GM23248 (cell line): ENCODE measurements around the gene EGLN2.
"Not testable (repeated sequence)": the region's sequence is repeated elsewhere in the genome, so short reads cannot be mapped to it uniquely, and the experiment has no call there.

Experiments used
- EZH2 ChIP-seq: fragments of 200-600 bp; sonication (generic); IDR thresholded peaks from 2 replicates; pipeline ENCODE4 v1.6.1; 2018; ENCODE audit warnings: antibody characterized with exemption, mild to moderate bottlenecking; ENCODE audit not compliant: insufficient read depth, poor library complexity, severe bottlenecking
- EZH2phosphoT487 ChIP-seq: fragments of 200-600 bp; sonication (generic); IDR thresholded peaks from 2 replicates; pipeline ENCODE4 v1.6.1; 2018; ENCODE audit warnings: antibody characterized with exemption, moderate library complexity, mild to moderate bottlenecking, low read depth; ENCODE audit not compliant: insufficient read depth

DNA sequence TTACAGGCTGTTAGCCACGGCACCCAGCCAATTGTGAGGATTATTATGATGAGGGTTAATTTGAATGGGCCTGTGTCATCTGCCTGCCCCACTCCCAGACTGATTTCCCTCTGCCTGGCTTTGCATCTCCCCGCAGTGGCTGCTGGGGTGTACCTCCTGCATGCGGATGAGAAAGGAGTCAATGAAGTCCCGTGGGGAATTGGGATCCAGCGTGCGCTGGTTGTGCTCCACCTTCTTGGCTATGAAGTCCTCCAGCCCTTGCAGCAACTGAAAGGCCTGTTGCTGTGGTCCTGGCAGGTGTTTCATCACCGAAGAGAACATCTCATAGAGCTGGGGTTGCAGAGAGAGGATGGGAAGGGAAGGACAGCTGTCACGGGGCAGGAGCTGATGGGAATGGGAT, 47.7 kb downstream of the EGLN2 start:
- not testable (repeated sequence) for TF ChIP-seq EZH2, EZH2phosphoT487
